ENCODE measurements around the gene RAB40C. TPM values are rescaled to one million over a fixed set of nuclear protein-coding genes. Genes with fewer than 3 reads are reported as not detected.

RAB40C gene
- total RNA-seq, 1 experiment from 2014 or later: 22.5 TPM

GRCh38 chr16:591892-592517, 2.1 kb downstream of the RAB40C start (continued):
- no peak for TF ChIP-seq AFF4 (CRISPR knock-in tag; IDR thresholded peaks at IDR 0.05; ENCODE audit: borderline replicate concordance)
- TF ChIP-seq ETV6 (CRISPR knock-in tag; IDR thresholded peaks at IDR 0.05): no peak
- TF ChIP-seq ZSCAN18 (CRISPR knock-in tag; IDR thresholded peaks at IDR 0.05): no peak
- no peak for TF ChIP-seq ZNF532 (CRISPR knock-in tag; IDR thresholded peaks at IDR 0.05; ENCODE audit: borderline replicate concordance)
- no peak for TF ChIP-seq ZNF138 (CRISPR knock-in tag; conservative IDR thresholded peaks at IDR 0.05)
- TF ChIP-seq ATF1 (CRISPR knock-in tag; IDR thresholded peaks at IDR 0.05): no peak
- no peak for TF ChIP-seq SP1 (CRISPR knock-in tag; conservative IDR thresholded peaks at IDR 0.05)
- TF ChIP-seq MAX (CRISPR knock-in tag; IDR thresholded peaks at IDR 0.05): no peak
- TF ChIP-seq TEAD4 (CRISPR knock-in tag; IDR thresholded peaks at IDR 0.05): no peak
- TF ChIP-seq MXD4 (CRISPR knock-in tag; IDR thresholded peaks at IDR 0.05; ENCODE audit: borderline replicate concordance): no peak
- no peak for TF ChIP-seq ZNF219 (CRISPR knock-in tag; IDR thresholded peaks at IDR 0.05; ENCODE audit: borderline replicate concordance)

- no peak for ATAC-seq
- Mint-ChIP-seq H3K4me1 (peaks cover 11% of the 10 kb centered on the region), H3K27me3 (ENCODE audit: low read depth) (peaks cover 19% of the 10 kb centered on the region), H3K9me3 (no peaks in the 10 kb centered on the region), H3K4me3 (no peak overlapping the region), H3K36me3 (no peaks in the 10 kb centered on the region), H3K27ac (no peak overlapping the region)
- TF ChIP-seq ATF2 (CRISPR knock-in tag; IDR thresholded peaks at IDR 0.05; ENCODE audit: borderline replicate concordance, low read depth) (no peak), GABPB1 (CRISPR knock-in tag; IDR thresholded peaks at IDR 0.05) (peak; percentile 38; the same call in 1 of the 2 replicates)
- no peak for DNase-seq (ENCODE audit: low spot score)
- ChIA-PET CTCF (interaction anchor here (0.6 to 1.9 kb wide), 8 partner anchors 15 to 346 kb away, joined by 3 to 6 read pairs (median 4); no protein-coding TSS in a partner anchor), POLR2A (no interaction called here)
These were observed 2.8 kb downstream of the RAB40C start for GRCh38 chr16:592518-593306.

All from WTC11 (cell line).